HG02943 (cell line): ENCODE data around the gene POP5.

Experiments
- ATAC-seq: cut with Tn5 transposase; IDR thresholded peaks from one replicate; pipeline ENCODE4 v1.9.1; 2021; ENCODE audit warnings: mild to moderate bottlenecking, low read depth, moderate library complexity; ENCODE audit not compliant: unreplicated experiment

POP5 gene

DNA sequence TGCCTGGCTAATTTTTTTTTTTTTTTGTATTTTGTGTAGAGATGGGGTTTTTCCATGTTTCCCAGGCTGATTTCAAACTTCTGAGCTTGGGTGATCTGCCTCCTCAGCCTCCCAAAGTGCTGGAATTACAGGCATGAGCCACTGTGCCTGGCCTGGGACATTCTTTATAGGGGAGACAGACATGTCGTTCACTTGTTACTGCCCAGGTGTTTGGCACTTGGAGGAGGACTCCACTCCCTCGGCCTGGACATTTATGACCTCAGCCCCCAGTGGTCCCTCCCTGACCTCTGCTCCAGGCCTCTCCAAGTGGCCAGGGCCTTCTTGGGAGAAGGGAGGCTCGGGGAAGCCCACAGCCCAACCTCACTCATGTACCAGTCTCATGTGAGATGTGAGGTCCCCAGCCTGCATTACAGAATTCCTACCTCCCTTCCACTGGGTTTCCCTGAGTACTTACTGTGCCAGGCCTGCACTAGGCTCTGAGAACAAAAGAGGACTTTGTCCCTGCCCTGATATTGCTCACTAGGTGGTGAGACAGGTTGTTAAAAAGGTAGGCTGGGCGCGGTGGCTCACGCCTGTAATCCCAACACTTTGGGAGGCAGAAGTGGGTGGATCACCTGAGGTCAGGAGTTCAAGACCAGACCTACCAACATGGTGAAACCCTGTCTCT is 9.7 kb upstream of the POP5 start:
- no peak for ATAC-seq

- no peak for ATAC-seq
These were observed 8.0 kb upstream of the POP5 start for GRCh38 chr12:120588948-120589930.

DNA sequence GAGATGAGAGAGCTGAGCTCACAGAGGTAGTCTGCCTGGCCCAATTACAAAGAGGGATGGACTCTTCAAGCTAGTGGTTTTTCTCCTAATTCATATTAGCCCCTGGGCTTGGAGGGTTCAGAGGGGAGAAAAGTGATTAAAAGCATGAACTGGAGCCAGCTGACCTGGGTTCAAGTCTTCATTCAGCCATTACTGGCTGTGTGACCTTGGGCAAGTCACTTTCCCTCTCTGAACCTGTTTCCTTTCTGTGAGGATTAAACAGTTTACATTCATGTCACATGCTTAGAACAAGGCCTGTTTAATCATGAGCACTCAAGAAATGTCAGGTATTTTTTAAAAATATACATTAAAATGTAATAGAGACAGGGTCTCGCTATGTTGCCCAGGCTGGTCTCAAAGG is 7.2 kb upstream of the POP5 start:
- ATAC-seq: no peak

GRCh38 chr12:120586860-120587259 is 5.7 kb upstream of the POP5 start:
- no peak for ATAC-seq

- no peak for ATAC-seq
These were observed 5.0 kb upstream of the POP5 start for GRCh38 chr12:120586206-120586605.

DNA sequence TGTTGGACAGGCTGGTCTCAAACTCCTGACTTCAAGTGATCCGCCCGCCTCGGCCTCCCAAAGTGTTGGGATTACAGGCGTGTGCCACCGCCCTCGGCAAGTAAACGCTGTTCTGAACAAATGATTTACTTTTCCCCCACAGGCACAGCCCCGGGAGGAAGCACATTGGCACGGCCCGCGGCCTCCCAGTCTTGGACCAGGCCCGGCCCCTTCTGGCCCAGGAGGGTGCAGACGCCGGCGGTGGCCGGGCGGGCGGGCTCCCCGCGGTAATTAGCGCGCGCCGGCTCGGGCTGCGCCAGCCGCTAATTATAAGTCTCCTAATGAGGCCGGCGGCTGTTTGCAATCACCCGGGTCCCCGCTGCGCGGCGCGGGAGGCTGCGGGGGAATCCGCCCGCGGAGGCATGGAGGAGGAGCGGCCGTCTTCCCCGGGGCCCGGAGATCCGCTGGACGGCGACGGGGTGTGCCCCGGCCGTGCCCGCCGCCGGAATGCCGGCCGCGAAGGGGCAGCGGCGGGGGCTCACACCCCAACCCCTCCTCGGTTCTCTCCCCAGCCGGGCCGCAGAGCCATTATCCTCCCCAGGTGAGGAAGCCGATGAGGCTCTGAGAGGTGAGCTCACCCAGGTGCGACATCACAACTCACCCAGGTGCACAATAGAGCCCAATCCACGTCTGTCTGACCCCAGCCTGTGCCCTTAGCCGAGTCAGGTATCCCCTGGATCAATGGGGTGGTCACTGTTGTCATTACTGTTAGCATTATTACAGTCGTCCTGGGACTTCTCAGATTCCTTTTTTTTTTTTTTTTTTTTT is 3.3 kb upstream of the POP5 start:
- no peak for ATAC-seq

DNA sequence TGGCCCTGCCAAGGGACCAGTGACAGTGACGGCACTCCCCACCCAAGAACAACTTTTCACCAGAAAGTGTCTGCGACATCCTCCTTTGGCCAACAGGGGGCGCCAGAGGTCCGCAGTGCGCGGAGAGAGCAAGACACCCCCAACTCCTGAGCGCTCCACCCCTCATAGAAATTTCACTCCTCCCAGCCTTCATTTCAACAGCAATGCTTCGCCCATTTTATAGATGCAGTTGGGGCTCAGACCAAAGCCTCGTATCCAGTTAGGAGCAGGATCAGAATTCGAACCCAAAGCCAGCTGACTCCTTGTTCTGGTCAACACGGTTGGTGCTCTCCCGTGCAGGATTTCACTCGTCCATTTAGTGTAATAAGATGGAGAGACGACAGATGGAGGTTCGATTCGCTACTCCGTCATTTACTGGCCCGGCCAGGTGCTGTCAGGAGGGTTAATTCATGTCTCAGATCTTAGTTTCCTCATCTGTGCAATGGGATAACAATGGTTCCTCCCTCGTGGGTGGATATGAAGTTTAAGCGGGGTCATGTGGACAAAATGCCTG is 2.4 kb upstream of the POP5 start:
- ATAC-seq: no peak

- no peak for ATAC-seq
These were observed 796 bp upstream of the POP5 start for GRCh38 chr12:120581998-120582397.

GRCh38 chr12:120579179-120579578 is 2.0 kb downstream of the POP5 start:
- ATAC-seq: no peak

DNA sequence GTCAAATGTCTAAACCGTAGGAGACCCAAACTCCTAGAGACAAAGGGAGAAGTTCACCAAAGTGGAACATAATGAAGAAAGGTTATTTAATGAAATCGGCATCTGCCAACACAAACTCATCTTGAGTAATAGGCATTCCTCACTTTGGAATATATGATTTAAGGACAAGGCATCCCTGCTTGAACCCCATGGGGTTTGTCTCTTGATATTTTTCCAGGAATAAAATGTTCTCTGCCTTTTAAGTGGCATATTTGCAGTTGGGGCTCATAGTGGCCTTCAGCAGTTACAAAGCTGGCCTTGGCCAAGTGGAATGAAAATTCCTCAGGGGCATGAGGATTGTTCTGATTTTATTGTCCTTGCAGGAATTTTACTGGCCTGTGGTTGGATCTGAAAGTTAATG is 7.1 kb downstream of the POP5 start:
- no peak for ATAC-seq

DNA sequence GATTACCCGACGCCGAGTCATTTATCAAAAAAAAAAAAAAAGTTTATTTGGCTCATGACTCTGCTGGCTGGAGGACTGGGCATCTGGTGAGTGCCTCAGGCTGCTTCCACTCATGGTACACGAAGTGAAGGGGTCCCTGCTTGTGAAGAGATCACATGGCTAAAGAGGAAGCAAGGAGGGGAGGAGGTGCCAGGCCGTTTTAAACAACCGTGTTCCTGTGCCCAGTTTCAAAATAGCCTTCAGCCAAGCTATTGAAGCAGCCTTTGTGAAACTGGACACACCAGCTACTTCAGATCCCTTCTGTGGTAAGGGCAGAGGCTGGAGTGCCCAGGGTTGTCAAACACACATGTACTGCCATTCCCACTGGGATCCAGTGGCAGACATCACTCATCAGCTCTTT is 7.6 kb downstream of the POP5 start:
- ATAC-seq: no peak

DNA sequence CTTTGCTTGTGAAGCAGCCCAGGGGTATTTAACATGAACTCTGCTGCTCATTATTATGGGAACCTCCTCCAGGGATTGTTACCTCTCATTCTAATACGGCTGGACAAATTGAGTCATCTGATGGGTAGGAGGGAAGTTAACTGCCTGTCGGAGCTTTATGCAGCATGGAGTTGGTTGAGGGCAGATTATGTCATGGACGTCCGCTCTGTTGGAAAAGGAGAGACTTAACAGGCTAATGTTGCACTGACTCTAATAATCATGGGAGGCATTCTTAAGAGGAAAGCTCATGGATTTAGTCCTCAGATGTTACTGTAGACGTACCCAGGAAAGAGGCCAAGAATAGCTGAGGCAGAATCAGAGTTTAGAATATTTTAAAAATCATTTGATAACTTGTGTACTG is 9.9 kb downstream of the POP5 start:
- no peak for ATAC-seq

GRCh38 chr12:120563495-120563894 is 17.7 kb downstream of the POP5 start:
- ATAC-seq: no peak

DNA sequence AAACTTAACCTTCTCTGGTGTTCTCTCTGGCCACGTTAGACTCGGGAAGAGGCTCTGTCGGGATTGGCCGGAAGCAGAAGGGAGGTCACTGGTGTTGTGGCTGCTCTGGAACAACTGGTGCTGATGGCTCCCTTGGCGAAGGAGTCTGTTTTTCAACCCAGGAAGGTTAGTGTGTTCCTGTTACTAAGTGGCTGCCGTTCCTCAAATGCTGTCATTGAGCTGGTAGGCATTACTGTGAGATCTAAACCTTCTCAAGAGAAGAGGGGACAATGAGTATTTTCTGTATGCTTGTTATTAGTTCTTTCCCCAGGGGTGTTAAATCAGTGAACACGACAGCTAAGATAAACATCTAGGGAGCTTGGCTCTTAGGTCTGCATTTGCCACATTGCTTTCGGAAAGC is 18.3 kb downstream of the POP5 start:
- no peak for ATAC-seq

DNA sequence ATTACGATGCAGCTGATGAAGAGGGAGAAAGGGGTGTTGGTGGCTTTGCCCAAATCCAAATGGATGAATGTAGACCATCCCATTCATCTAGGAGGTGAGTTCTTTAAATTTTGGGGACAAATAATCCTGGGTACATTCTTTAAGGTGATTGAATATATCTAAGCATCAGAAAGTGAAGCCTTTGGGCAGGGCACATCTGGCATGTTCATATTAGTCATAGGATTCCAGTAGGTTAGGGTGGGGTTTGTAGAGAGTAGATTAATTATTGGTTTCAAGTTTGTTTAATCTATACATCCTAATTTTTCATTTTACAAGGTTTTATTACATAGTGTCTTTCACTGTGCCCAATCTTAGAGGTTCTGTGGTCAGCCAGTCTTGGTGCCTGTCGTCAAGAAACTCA is 23.6 kb downstream of the POP5 start:
- ATAC-seq: no peak

DNA sequence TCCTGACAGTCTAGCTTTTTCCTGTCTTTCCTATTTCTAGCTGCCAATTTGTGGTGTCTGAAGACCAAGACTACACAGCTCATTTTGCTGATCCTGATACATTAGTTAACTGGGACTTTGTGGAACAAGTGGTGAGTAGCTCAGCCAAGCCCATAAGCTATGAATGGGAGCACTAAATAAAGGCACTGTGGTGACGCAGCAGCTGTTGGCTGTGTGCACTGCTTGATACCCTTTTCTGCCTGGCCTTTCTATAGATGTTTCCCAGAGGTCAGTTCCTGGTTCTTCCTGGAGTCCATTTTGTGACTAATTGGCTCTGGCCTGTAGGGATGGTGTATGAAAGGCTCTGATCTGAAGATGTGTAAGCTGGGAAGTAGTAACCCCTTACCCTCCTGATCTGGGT is 26.5 kb downstream of the POP5 start:
- ATAC-seq: no peak

GRCh38 chr12:120546050-120546386 is 35.2 kb downstream of the POP5 start:
- no peak for ATAC-seq

- ATAC-seq: no peak
These were observed 36.5 kb downstream of the POP5 start for GRCh38 chr12:120544691-120545090.

DNA sequence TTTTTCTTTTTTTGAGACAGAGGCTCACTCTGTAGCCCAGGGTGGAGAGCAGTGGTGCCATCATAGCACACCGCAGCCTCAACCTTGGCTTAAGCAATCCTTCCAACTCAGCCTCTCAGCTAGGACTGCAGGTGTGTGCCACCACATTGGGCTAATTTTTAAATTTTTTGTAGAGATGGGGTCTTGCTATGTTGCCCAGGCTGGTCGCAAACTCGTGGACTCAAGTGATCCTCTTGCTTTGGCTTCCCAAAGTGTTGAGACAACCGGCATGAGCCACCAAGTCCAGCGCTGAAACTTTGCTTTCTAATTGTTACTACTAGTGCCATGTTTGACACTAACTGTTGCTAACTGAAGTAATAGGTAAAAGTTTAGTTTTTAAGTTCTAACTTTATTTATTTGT is 39.0 kb downstream of the POP5 start:
- ATAC-seq: no peak

DNA sequence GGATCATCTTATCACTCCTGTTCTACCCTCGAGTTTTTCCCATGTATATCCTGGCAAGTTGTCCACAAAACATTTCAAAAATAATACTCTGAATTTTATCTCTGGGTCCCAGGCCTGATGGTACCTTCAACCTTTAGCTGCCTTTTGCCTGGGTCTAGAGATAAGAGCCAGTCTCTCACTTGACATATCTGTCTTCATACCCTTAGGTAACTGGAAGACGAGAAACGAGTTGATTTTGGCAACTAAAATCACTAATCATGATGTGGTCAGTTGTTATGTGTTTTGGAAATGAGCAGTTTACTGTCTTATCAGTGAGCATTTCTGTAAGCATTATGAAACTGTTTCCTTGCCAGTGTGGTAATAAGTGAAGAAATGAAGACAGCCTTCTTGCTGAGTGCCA is 40.8 kb downstream of the POP5 start:
- no peak for ATAC-seq

GRCh38 chr12:120539303-120539702 is 41.9 kb downstream of the POP5 start:
- no peak for ATAC-seq
